Measurements from ENCODE around the gene STN1. TPM values are rescaled to one million over a fixed set of nuclear protein-coding genes. Genes with fewer than 3 reads are reported as not detected.
A peak's percentile ranks its signal among the peaks of the same experiment; 100 is the strongest.

STN1 gene
- total RNA-seq, 1 experiment from 2014 or later, result 35.0 TPM

DNA sequence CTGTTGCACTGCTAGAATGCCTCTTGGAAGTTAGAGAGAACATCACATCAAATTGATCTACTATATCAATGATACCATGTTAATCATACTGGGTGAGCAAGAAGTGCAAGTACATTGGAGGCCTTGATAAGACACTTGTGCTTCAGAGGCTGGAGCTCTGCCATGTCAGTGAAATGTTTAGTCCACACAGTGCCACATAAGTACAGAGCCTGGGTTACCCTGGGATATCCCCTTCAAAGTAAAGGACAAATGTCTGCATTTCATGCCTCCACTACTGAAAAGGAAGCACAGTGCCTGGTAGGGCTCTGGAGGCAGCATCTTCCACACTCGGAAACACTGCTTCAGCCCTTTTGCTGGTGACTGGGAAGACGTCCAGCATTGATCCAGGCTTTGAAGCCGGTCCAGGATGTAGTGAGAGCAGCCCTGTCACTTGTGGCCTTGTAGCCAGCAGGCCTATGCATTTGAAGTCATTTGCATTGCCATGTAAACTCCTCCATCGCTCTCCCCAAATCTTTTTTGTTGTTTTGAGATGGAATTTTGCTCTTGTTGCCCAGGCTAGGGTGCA is 15.7 kb upstream of the STN1 start:
- Histone ChIP-seq H3K36me3 (ENCODE audit: insufficient read depth, low read length) (no peaks in the 10 kb centered on the region), H2AFZ (ENCODE audit: low read length) (no peak overlapping the region; the same call in 1 of the 2 replicates), H3K4me1 (ENCODE audit: low read length) (peaks cover 12% of the 10 kb centered on the region)

DNA sequence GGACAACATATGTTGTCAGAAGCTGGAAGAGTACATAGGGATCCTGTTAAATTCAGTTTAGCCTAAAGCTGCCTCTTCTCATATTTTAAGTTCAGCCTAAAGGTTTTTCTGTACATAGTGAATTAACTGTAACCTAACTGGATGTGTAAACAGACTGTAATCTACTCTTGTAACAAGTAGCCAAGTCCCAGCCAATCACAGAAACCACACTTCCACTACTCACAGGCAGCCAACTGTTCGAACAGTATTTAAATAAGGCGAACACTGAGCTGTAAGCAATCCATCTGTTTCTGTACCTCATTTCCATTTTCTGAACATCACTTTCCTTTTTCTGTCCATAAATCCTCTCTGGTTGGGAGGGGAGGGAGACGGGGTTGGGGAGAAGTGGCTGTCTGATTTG is 15.0 kb upstream of the STN1 start:
- no peaks in the 10 kb centered on the region for H4K20me1 ChIP-seq (ENCODE audit: insufficient read depth, low read depth, low read length)
- H3K27me3 ChIP-seq (ENCODE audit: low read length), result no peaks in the 10 kb centered on the region
- H3K9me2 ChIP-seq (replicated peaks; ENCODE audit: insufficient read depth, low read length), result no peaks in the 10 kb centered on the region
- H3K4me2 ChIP-seq (ENCODE audit: low read depth, low read length, poor library complexity, severe bottlenecking), result peak overlapping the region; percentile 21
- no peak overlapping the region for H3K9ac ChIP-seq (ENCODE audit: low read length)
- no peak for DNase-seq
- no peaks in the 10 kb centered on the region for H3K79me2 ChIP-seq (ENCODE audit: low read length)
- peaks cover 12% of the 10 kb centered on the region for H3K4me1 ChIP-seq (ENCODE audit: low read length)
- peak overlapping the region; percentile 58; the same call in 1 of the 2 replicates for H2AFZ ChIP-seq (ENCODE audit: low read length)
- no peak overlapping the region for H3K4me3 ChIP-seq (ENCODE audit: low read length)
- H3K36me3 ChIP-seq (ENCODE audit: insufficient read depth, low read length), result no peaks in the 10 kb centered on the region
- H3K27ac ChIP-seq (ENCODE audit: low read length), result no peak overlapping the region
- no peaks in the 10 kb centered on the region for H3K9me3 ChIP-seq (ENCODE audit: low read length)

More for the DNA sequence above, 15.7 kb upstream of the STN1 start:
- H3K9me2 ChIP-seq (replicated peaks; ENCODE audit: insufficient read depth, low read length), result no peaks in the 10 kb centered on the region
- peak overlapping the region; percentile 21 for H3K4me2 ChIP-seq (ENCODE audit: low read depth, low read length, poor library complexity, severe bottlenecking)
- no peaks in the 10 kb centered on the region for H4K20me1 ChIP-seq (ENCODE audit: insufficient read depth, low read depth, low read length)
- DNase-seq, result no peak
- H3K27me3 ChIP-seq (ENCODE audit: low read length), result no peaks in the 10 kb centered on the region
- H3K9ac ChIP-seq (ENCODE audit: low read length), result no peak overlapping the region
- no peaks in the 10 kb centered on the region for H3K79me2 ChIP-seq (ENCODE audit: low read length)
- H3K9me3 ChIP-seq (ENCODE audit: low read length), result no peaks in the 10 kb centered on the region
- no peak overlapping the region for H3K4me3 ChIP-seq (ENCODE audit: low read length)
- H3K27ac ChIP-seq (ENCODE audit: low read length), result no peak overlapping the region

DNA sequence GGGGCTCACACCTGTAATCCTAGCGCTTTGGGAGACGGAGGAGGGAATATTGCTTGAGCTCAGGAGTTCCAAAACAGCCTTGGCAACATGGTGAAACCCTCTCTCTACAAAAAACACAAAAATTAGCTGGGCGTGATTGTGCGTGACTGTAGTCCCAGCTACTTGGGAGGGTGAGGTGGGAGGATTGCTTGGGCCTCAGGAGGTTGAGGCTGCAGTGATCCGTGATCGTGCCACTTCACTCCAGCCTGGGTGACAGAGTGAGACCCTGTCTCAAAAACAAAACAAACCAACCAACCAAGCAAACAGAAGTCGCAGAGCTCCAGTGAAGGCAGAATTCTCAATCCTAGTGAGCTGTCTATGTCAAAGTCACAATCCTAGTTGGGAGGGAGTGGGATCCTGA is 14.3 kb upstream of the STN1 start:
- no peak overlapping the region for H3K4me2 ChIP-seq (ENCODE audit: low read depth, low read length, poor library complexity, severe bottlenecking)
- no peak overlapping the region for H3K27ac ChIP-seq (ENCODE audit: low read length)
- H3K9me3 ChIP-seq (ENCODE audit: low read length), result no peaks in the 10 kb centered on the region
- no peak for DNase-seq
- H3K36me3 ChIP-seq (ENCODE audit: insufficient read depth, low read length), result no peaks in the 10 kb centered on the region
- H4K20me1 ChIP-seq (ENCODE audit: insufficient read depth, low read depth, low read length), result no peaks in the 10 kb centered on the region
- H3K9me2 ChIP-seq (replicated peaks; ENCODE audit: insufficient read depth, low read length), result no peaks in the 10 kb centered on the region
- H3K9ac ChIP-seq (ENCODE audit: low read length), result no peak overlapping the region
- H3K79me2 ChIP-seq (ENCODE audit: low read length), result no peaks in the 10 kb centered on the region
- H3K4me1 ChIP-seq (ENCODE audit: low read length), result peaks cover 12% of the 10 kb centered on the region
- H3K27me3 ChIP-seq (ENCODE audit: low read length), result no peaks in the 10 kb centered on the region
- H2AFZ ChIP-seq (ENCODE audit: low read length), result no peak overlapping the region
- H3K4me3 ChIP-seq (ENCODE audit: low read length), result no peak overlapping the region

DNA sequence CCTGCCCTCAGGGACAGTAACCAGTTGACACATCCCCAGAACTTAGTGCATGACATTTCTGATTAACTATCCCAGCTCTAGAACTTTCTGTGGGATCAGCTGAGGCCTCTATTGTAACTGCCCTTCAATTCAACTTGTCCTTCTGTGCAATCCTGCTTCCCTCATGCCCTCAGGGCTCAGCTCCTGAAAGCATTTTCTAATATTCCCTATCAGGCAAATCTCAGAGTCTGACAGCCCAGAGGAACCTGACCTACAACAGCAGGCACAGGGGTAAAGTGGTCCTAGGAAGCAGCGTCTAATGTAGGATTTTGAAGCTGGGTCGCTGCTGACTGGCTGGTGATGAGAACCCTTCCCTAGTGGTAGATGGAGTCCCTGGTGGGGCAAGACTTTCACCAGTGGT is 13.6 kb upstream of the STN1 start:
- Histone ChIP-seq H2AFZ (ENCODE audit: low read length) (no peak overlapping the region), H3K4me1 (ENCODE audit: low read length) (peaks cover 12% of the 10 kb centered on the region), H3K27me3 (ENCODE audit: low read length) (no peaks in the 10 kb centered on the region), H3K9me3 (ENCODE audit: low read length) (no peaks in the 10 kb centered on the region), H3K36me3 (ENCODE audit: insufficient read depth, low read length) (no peaks in the 10 kb centered on the region), H3K4me3 (ENCODE audit: low read length) (no peak overlapping the region), H4K20me1 (ENCODE audit: insufficient read depth, low read depth, low read length) (no peaks in the 10 kb centered on the region), H3K79me2 (ENCODE audit: low read length) (no peaks in the 10 kb centered on the region), H3K4me2 (ENCODE audit: low read depth, low read length, poor library complexity, severe bottlenecking) (no peak overlapping the region), H3K9ac (ENCODE audit: low read length) (no peak overlapping the region), H3K9me2 (replicated peaks; ENCODE audit: insufficient read depth, low read length) (no peaks in the 10 kb centered on the region), H3K27ac (ENCODE audit: low read length) (no peak overlapping the region)
- no peak for DNase-seq

DNA sequence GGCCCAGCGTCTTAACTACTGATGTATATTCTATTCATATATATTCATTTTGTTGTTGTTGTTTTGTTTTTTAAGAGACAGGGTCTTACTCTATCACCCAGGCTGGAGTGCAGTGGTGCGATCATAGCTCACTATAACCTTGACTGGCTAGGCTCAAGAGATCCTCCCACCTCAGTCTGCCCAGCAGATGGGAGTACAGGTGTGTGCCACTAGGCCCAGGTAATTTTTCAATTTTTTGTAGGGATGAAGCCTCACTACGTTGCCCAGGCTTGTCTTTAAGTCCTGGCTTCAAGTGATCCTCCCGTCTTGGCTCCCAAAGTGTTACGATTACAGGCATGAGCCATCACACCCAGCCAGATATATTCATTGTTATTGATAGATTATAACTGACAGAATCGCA is 12.9 kb upstream of the STN1 start:
- H3K4me1 ChIP-seq (ENCODE audit: low read length), result peaks cover 12% of the 10 kb centered on the region
- H2AFZ ChIP-seq (ENCODE audit: low read length), result no peak overlapping the region
- H3K79me2 ChIP-seq (ENCODE audit: low read length), result no peaks in the 10 kb centered on the region
- no peaks in the 10 kb centered on the region for H3K9me2 ChIP-seq (replicated peaks; ENCODE audit: insufficient read depth, low read length)
- no peaks in the 10 kb centered on the region for H3K9me3 ChIP-seq (ENCODE audit: low read length)
- no peaks in the 10 kb centered on the region for H3K36me3 ChIP-seq (ENCODE audit: insufficient read depth, low read length)
- H3K4me2 ChIP-seq (ENCODE audit: low read depth, low read length, poor library complexity, severe bottlenecking), result no peak overlapping the region
- no peak overlapping the region for H3K27ac ChIP-seq (ENCODE audit: low read length)
- H3K9ac ChIP-seq (ENCODE audit: low read length), result no peak overlapping the region
- DNase-seq, result no peak
- no peaks in the 10 kb centered on the region for H4K20me1 ChIP-seq (ENCODE audit: insufficient read depth, low read depth, low read length)
- no peaks in the 10 kb centered on the region for H3K27me3 ChIP-seq (ENCODE audit: low read length)
- H3K4me3 ChIP-seq (ENCODE audit: low read length), result no peak overlapping the region

DNA sequence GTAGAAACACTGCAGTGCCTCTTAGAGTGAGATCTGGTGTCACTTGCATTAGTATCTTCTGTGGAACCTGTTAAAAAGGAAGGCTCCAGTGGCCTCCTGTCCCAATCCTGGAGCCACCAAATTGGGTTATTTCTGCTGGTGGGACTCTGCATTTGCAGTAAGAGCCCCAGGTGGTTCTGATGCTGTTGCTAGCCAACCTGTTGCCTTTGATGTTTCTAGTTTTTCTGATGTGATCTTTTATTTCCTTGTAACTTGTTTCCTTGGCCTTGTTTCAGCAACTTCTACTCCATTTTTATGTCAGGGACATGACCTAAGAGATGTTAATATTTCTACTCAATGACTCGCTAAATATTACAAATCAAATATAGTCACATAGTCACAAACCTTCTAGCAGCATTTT is 12.5 kb upstream of the STN1 start:
- Histone ChIP-seq H2AFZ (ENCODE audit: low read length) (no peak overlapping the region), H3K9ac (ENCODE audit: low read length) (no peak overlapping the region), H3K4me3 (ENCODE audit: low read length) (no peak overlapping the region), H3K9me2 (replicated peaks; ENCODE audit: insufficient read depth, low read length) (no peaks in the 10 kb centered on the region), H3K27me3 (ENCODE audit: low read length) (no peaks in the 10 kb centered on the region), H3K27ac (ENCODE audit: low read length) (no peak overlapping the region), H3K9me3 (ENCODE audit: low read length) (no peaks in the 10 kb centered on the region), H4K20me1 (ENCODE audit: insufficient read depth, low read depth, low read length) (no peaks in the 10 kb centered on the region), H3K79me2 (ENCODE audit: low read length) (no peaks in the 10 kb centered on the region), H3K4me2 (ENCODE audit: low read depth, low read length, poor library complexity, severe bottlenecking) (no peak overlapping the region), H3K36me3 (ENCODE audit: insufficient read depth, low read length) (no peaks in the 10 kb centered on the region), H3K4me1 (ENCODE audit: low read length) (peaks cover 12% of the 10 kb centered on the region)
- DNase-seq, result no peak

DNA sequence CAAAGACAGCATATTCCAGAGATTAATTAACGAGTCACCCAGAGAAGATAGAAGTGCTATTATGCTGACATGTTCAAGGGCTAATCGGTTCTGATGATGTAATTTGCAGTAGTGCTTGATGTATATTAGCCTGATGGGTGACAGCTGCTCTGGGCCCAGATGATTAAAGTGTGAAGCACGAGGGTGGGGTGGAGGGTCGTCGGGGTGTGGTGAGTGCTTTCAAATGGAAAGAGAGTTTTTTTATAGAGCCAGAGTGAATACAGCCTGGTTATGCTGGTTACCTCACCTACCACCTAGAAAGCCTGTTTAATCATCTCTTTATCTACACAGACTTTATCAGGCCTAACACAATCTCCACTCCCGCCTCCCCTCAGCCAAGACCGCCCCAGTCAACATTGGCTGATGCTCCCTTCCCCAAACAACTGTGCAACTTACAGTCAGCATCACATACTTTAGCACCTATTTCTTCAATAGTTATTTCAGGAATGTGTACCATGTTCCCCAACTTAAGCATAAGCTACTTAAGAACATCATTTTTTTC is 11.5 kb upstream of the STN1 start:
- Histone ChIP-seq H3K9ac (ENCODE audit: low read length) (no peak overlapping the region), H4K20me1 (ENCODE audit: insufficient read depth, low read depth, low read length) (no peaks in the 10 kb centered on the region), H2AFZ (ENCODE audit: low read length) (no peak overlapping the region), H3K9me3 (ENCODE audit: low read length) (no peaks in the 10 kb centered on the region), H3K4me2 (ENCODE audit: low read depth, low read length, poor library complexity, severe bottlenecking) (no peak overlapping the region), H3K79me2 (ENCODE audit: low read length) (no peaks in the 10 kb centered on the region), H3K27me3 (ENCODE audit: low read length) (no peaks in the 10 kb centered on the region), H3K27ac (ENCODE audit: low read length) (no peak overlapping the region), H3K9me2 (replicated peaks; ENCODE audit: insufficient read depth, low read length) (no peaks in the 10 kb centered on the region), H3K4me3 (ENCODE audit: low read length) (no peak overlapping the region), H3K4me1 (ENCODE audit: low read length) (peaks cover 12% of the 10 kb centered on the region), H3K36me3 (ENCODE audit: insufficient read depth, low read length) (no peaks in the 10 kb centered on the region)
- DNase-seq, result no peak

DNA sequence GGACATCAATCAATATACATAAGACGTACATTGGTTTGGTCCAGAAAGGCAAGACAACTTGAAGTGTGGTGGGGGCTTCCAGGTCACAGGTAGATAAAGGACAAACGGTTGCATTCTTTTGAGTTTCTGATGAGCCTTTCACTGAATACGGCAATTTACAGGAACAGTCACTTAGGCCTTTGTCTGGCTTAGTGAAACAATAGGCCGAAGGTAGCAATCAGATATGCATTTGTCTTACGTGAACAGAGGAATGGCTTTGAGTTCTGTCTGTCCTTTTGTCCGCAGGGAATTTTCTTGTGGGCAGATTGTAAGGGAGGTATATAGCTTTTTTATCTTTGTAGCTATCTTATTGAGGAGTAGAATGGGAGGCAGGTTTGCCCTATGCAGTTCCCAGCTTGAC is 10.8 kb upstream of the STN1 start:
- Histone ChIP-seq H2AFZ (ENCODE audit: low read length) (no peak overlapping the region), H3K9ac (ENCODE audit: low read length) (no peak overlapping the region), H4K20me1 (ENCODE audit: insufficient read depth, low read depth, low read length) (no peaks in the 10 kb centered on the region), H3K9me3 (ENCODE audit: low read length) (no peaks in the 10 kb centered on the region), H3K27ac (ENCODE audit: low read length) (no peak overlapping the region), H3K4me1 (ENCODE audit: low read length) (peaks cover 12% of the 10 kb centered on the region), H3K9me2 (replicated peaks; ENCODE audit: insufficient read depth, low read length) (no peaks in the 10 kb centered on the region), H3K4me2 (ENCODE audit: low read depth, low read length, poor library complexity, severe bottlenecking) (no peak overlapping the region), H3K27me3 (ENCODE audit: low read length) (no peaks in the 10 kb centered on the region), H3K36me3 (ENCODE audit: insufficient read depth, low read length) (no peaks in the 10 kb centered on the region), H3K79me2 (ENCODE audit: low read length) (no peaks in the 10 kb centered on the region), H3K4me3 (ENCODE audit: low read length) (no peak overlapping the region)
- no peak for DNase-seq

Measured in Karpas-422 (cell line).